ENCODE data around the gene OR6M1. TPM values are rescaled to one million over a fixed set of nuclear protein-coding genes. Genes with fewer than 3 reads are reported as not detected.

OR6M1 gene
- total and polyA plus RNA-seq, 2 donors from 2014 or later = not detected

- Histone ChIP-seq H3K27me3 (ENCODE audit: control insufficient read depth, insufficient read depth, low read length) (no peaks in the 10 kb centered on the region), H3K27ac (ENCODE audit: low read depth in 2 of 2, low read length in 2 of 2) (no peak overlapping the region), H3K9me3 (ENCODE audit: control insufficient read depth in 2 of 3, insufficient read depth in 1 of 3, low read length in 3 of 3) (no peaks in the 10 kb centered on the region), H3K36me3 (ENCODE audit: control insufficient read depth in 2 of 3, insufficient read depth in 3 of 3, low read length in 3 of 3) (no peaks in the 10 kb centered on the region), H3K4me3 (ENCODE audit: low read length in 3 of 3) (no peak overlapping the region), H3K4me1 (ENCODE audit: control insufficient read depth in 2 of 3, insufficient read depth in 2 of 3, low read depth in 1 of 3, low read length in 3 of 3) (no peaks in the 10 kb centered on the region), H3K9ac (ENCODE audit: low read length in 3 of 3) (no peak overlapping the region)
- FAIRE-seq (no peak), DNase-seq (no peak)
- TF ChIP-seq CTCF (IDR thresholded peaks at IDR 0.05; ENCODE audit: borderline replicate concordance, extremely low read depth, insufficient read depth) = no peak
- intact Hi-C loops (cut with DNase I) = no loop called here
Measured at GRCh38 chr11:123755813-123756212, 50.3 kb downstream of the OR6M1 start.

Other genes starting within 250 kb of the OR6M1 start
- 2.8 TPM for gene SCN3B, start 151.7 kb downstream of the OR6M1 start, total RNA-seq
- gene SCN3B, start 151.7 kb downstream of the OR6M1 start, polyA plus RNA-seq (ENCODE audit: insufficient read depth, low read depth, low replicate concordance) = 0.43 TPM
- gene ZNF202, start 64.7 kb downstream of the OR6M1 start, total RNA-seq = 9.8 TPM
- gene ZNF202, start 64.7 kb downstream of the OR6M1 start, polyA plus RNA-seq (ENCODE audit: insufficient read depth, low read depth, low replicate concordance) = 4.5 TPM
- not detected for gene OR6X1, start 51.8 kb downstream of the OR6M1 start, total RNA-seq
- gene OR6X1, start 51.8 kb downstream of the OR6M1 start, polyA plus RNA-seq (ENCODE audit: insufficient read depth, low read depth, low replicate concordance) = not detected
- gene TMEM225, start 79.3 kb upstream of the OR6M1 start, total RNA-seq = not detected
- gene TMEM225, start 79.3 kb upstream of the OR6M1 start, polyA plus RNA-seq (ENCODE audit: insufficient read depth, low read depth, low replicate concordance) = not detected
- gene OR8D4, start 95.8 kb upstream of the OR6M1 start, total RNA-seq = not detected
- not detected for gene OR8D4, start 95.8 kb upstream of the OR6M1 start, polyA plus RNA-seq (ENCODE audit: insufficient read depth, low read depth, low replicate concordance)
- gene OR4D5, start 133.3 kb upstream of the OR6M1 start, total RNA-seq = not detected
- not detected for gene OR4D5, start 133.3 kb upstream of the OR6M1 start, polyA plus RNA-seq (ENCODE audit: insufficient read depth, low read depth, low replicate concordance)
- not detected for gene OR6T1, start 137.5 kb upstream of the OR6M1 start, total RNA-seq
- not detected for gene OR6T1, start 137.5 kb upstream of the OR6M1 start, polyA plus RNA-seq (ENCODE audit: insufficient read depth, low read depth, low replicate concordance)
- gene OR10S1, start 171.4 kb upstream of the OR6M1 start, total RNA-seq = not detected
- not detected for gene OR10S1, start 171.4 kb upstream of the OR6M1 start, polyA plus RNA-seq (ENCODE audit: insufficient read depth, low read depth, low replicate concordance)
- not detected for gene OR10G6, start 188.8 kb upstream of the OR6M1 start, total RNA-seq
- gene OR10G6, start 188.8 kb upstream of the OR6M1 start, polyA plus RNA-seq (ENCODE audit: insufficient read depth, low read depth, low replicate concordance) = not detected
- gene OR10G4, start 206.6 kb upstream of the OR6M1 start, total RNA-seq = not detected
- gene OR10G4, start 206.6 kb upstream of the OR6M1 start, polyA plus RNA-seq (ENCODE audit: insufficient read depth, low read depth, low replicate concordance) = not detected
- not detected for gene OR10G9, start 216.7 kb upstream of the OR6M1 start, total RNA-seq
- gene OR10G9, start 216.7 kb upstream of the OR6M1 start, polyA plus RNA-seq (ENCODE audit: insufficient read depth, low read depth, low replicate concordance) = not detected
- not detected for gene OR10G8, start 220.4 kb upstream of the OR6M1 start, total RNA-seq
- gene OR10G8, start 220.4 kb upstream of the OR6M1 start, polyA plus RNA-seq (ENCODE audit: insufficient read depth, low read depth, low replicate concordance) = not detected
- gene OR10G7, start 235.0 kb upstream of the OR6M1 start, total RNA-seq = not detected
- gene OR10G7, start 235.0 kb upstream of the OR6M1 start, polyA plus RNA-seq (ENCODE audit: insufficient read depth, low read depth, low replicate concordance) = not detected

Data from kidney (tissue), 14 donors.